GM18498 (cell line): ENCODE measurements around the gene ZNF493.

Experiments
- ATAC-seq: cut with Tn5 transposase; IDR thresholded peaks from one replicate; pipeline ENCODE4 v1.9.1; 2021; ENCODE audit warnings: mild to moderate bottlenecking, moderate library complexity; ENCODE audit not compliant: unreplicated experiment

Gene ZNF493

GRCh38 chr19:21462540-21462939 lies 65.6 kb downstream of the ZNF493 start:
- no peak for ATAC-seq

DNA sequence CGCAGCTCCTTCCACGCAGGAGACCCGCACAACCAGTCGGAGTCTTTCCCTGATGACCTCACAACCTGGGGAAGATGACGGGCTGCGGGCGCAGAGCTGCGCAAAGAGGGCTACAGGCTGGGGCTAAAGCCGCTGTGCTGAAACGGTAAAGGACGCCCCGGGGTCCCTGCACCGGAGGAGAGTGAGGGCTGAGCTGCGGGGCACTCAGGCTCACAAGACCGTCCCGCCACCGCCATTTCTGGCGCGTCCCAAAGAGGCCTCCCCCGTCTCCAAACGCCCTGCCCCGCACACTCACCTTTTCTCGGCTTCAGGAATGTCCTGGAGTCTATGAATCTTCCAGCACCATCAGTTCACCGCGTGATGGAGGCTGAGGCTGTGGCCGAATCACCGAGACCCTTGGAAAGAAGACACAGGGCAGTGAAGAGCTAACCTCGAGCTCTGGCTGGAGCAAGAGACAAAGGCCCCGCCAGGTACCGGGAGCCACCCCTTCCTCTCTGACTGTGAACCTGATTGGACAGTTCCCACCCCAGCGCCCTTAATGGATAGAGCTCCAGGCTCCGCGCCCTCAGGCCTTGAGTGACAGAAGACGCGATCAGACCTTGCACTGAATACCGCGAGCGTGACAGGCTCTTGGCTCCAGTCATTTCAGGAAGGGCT lies 66.6 kb downstream of the ZNF493 start:
- peak; percentile 74 for ATAC-seq

- ATAC-seq, result no peak
Measured at GRCh38 chr19:21466627-21467026, 69.7 kb downstream of the ZNF493 start.

- no peak for ATAC-seq
Measured at GRCh38 chr19:21468791-21469190, 71.9 kb downstream of the ZNF493 start.

DNA sequence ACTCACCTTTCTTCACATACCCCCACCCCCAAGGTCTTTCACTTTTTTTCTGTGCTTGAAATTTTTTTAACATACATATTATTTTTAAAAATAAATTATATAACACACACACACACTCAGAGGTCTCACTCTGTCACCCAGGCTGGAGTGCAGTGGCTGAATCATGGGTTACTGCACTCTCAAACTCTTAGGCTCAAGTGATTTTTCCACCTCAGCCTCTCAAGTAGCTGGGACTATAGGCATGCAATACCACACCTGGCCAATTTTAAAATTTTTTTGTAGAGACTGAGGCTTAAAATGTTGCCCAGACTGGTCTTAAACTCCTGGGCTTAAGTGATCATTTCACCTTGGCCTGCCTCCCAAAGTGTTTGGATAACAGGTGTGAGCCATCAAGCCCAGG lies 75.6 kb downstream of the ZNF493 start:
- ATAC-seq, result no peak

DNA sequence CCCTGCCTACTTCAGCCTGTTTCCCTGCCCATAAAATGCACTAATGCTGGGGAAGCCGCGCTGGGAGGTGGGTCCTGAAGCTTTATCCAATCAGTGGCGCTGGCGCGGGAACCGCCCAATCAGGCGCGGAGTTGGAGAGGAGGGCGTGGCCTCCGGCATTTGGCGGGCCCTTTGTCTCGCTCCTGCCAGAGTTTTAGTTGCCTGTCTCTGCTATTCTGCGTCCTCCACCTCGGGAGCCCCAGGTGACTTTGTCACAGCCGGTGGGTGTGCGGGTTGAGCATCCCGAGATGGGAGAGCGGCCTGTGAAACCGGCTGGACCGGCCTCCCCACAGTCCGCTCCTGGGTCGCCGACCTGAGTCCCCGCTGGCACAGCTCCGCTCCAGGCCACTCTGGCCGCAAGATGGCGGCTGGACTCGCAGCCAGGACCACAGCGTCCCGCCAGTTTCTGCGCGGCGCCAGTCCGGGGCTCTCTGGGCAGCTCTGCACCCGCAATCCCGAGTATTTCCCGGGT lies 77.8 kb downstream of the ZNF493 start:
- peak; percentile 69 for ATAC-seq
